Stimulated activated CD8-positive, alpha-beta memory T cell treated with anti-CD3 and anti-CD28 coated beads, Interleukin-15, amount 100 ng/mL, for 1 hour (primary cell): ENCODE data around the gene BTG1.

ENCODE experiments used
- DNase-seq: peaks from one replicate; pipeline ENCODE4 v3.0.0-alpha.2; 2020; ENCODE audit warnings: low read depth

BTG1 gene

GRCh38 chr12:92133795-92134637 lies 11.6 kb downstream of the BTG1 start:
- no peak for DNase-seq

GRCh38 chr12:92133171-92133570 lies 12.5 kb downstream of the BTG1 start:
- no peak for DNase-seq

GRCh38 chr12:92132288-92132687 lies 13.4 kb downstream of the BTG1 start:
- no peak for DNase-seq

GRCh38 chr12:92130999-92131398 lies 14.6 kb downstream of the BTG1 start:
- DNase-seq, result no peak

GRCh38 chr12:92129609-92130008 lies 16.0 kb downstream of the BTG1 start:
- no peak for DNase-seq

- DNase-seq, result no peak
These were observed 17.0 kb downstream of the BTG1 start for GRCh38 chr12:92128612-92129011.

- no peak for DNase-seq
These were observed 21.0 kb downstream of the BTG1 start for GRCh38 chr12:92124689-92125029.

- DNase-seq, result no peak
These were observed 21.6 kb downstream of the BTG1 start for GRCh38 chr12:92123780-92124688.

- no peak for DNase-seq
These were observed 22.5 kb downstream of the BTG1 start for GRCh38 chr12:92122941-92123779.

GRCh38 chr12:92121826-92122225 lies 23.8 kb downstream of the BTG1 start:
- DNase-seq, result no peak

- no peak for DNase-seq
These were observed 26.7 kb downstream of the BTG1 start for GRCh38 chr12:92118826-92119536.

GRCh38 chr12:92114834-92115233 lies 30.8 kb downstream of the BTG1 start:
- DNase-seq, result no peak

GRCh38 chr12:92111256-92111655 lies 34.4 kb downstream of the BTG1 start:
- no peak for DNase-seq

- DNase-seq, result no peak
These were observed 35.5 kb downstream of the BTG1 start for GRCh38 chr12:92110083-92110640.

- no peak for DNase-seq
These were observed 36.0 kb downstream of the BTG1 start for GRCh38 chr12:92109613-92110012.

- no peak for DNase-seq
These were observed 37.0 kb downstream of the BTG1 start for GRCh38 chr12:92108651-92109050.

GRCh38 chr12:92107621-92108131 lies 38.0 kb downstream of the BTG1 start:
- DNase-seq, result no peak

- no peak for DNase-seq
These were observed 38.6 kb downstream of the BTG1 start for GRCh38 chr12:92107094-92107493.

GRCh38 chr12:92105676-92106075 lies 40.0 kb downstream of the BTG1 start:
- DNase-seq, result no peak

GRCh38 chr12:92105110-92105509 lies 40.5 kb downstream of the BTG1 start:
- DNase-seq, result no peak

GRCh38 chr12:92102606-92103005 lies 43.0 kb downstream of the BTG1 start:
- DNase-seq, result no peak
